ENCODE measurements around the gene EML1. TPM values are rescaled to one million over a fixed set of nuclear protein-coding genes. Genes with fewer than 3 reads are reported as not detected.

EML1 gene, protein sequence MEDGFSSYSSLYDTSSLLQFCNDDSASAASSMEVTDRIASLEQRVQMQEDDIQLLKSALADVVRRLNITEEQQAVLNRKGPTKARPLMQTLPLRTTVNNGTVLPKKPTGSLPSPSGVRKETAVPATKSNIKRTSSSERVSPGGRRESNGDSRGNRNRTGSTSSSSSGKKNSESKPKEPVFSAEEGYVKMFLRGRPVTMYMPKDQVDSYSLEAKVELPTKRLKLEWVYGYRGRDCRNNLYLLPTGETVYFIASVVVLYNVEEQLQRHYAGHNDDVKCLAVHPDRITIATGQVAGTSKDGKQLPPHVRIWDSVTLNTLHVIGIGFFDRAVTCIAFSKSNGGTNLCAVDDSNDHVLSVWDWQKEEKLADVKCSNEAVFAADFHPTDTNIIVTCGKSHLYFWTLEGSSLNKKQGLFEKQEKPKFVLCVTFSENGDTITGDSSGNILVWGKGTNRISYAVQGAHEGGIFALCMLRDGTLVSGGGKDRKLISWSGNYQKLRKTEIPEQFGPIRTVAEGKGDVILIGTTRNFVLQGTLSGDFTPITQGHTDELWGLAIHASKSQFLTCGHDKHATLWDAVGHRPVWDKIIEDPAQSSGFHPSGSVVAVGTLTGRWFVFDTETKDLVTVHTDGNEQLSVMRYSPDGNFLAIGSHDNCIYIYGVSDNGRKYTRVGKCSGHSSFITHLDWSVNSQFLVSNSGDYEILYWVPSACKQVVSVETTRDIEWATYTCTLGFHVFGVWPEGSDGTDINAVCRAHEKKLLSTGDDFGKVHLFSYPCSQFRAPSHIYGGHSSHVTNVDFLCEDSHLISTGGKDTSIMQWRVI
- 1 to 10 TPM; 3.3 to 6.8 (median 4.5) TPM for total RNA-seq
- long read RNA-seq: 0 reads

DNA sequence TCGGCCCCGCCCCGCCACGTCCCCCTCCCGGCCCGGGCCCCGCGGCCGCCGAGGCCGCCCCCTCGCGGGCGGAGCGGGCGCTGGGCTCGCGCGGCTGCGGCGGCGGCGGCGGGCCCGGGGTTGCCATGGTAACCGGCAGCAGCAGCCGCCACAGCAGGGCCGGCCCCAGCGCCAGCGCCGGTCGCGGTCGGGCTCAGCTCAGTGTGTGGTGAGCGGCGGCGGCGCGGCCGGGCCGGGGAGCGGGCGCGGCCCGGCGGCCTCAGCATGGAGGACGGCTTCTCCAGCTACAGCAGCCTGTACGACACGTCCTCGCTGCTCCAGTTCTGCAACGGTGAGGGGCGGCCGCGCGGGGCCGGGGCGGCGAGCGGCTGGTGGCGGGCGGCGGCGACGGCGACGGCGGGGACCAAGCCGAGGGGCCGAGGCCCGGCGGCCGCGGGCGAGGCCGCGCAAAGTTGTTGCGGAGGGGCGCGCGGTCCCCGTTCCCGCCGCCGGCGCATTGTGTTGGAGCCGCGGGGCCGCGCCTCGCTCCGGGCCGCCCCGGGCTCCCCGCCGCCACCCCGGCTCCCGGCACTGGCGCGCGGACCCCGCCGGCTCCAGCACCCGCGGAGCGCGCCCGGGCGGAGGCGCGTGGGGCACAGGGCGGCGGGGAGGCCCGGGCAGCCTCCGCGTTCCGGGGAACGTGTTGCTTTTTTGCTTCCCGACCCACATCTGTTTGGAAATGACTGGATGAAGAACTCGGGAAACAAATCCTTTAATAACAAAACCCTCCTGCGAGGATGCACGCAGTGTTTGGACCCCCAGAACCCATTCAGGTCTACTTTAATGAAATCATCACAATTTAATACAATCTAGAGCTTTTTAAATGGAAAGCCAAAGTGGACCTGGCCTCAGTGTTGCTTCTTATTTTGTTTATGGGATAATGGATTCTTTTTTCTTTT, at the start of gene EML1:
EML1 (plus strand) TSS at position 201 of the 938 bp plus-strand sequence; CDS start at position 265, 64 bp downstream.
- intact Hi-C loops (cut with DNase I): no loop called here
- Histone ChIP-seq H3K27me3 (no peaks in the 10 kb centered on the region), H3K9me3 (no peaks in the 10 kb centered on the region), H3K27ac (peak within 1 kb of the TSS; percentile 28 to 54 (median 50)), H3K4me1 (peaks cover 0 to 20% (median 6%) of the 10 kb centered on the region in 4 donors), H3K36me3 (no peaks in the 10 kb centered on the region), H3K4me3 (peak within 1 kb of the TSS in 2 of 3 donors; percentile 40 to 56)
- TF ChIP-seq, protein P1, sequence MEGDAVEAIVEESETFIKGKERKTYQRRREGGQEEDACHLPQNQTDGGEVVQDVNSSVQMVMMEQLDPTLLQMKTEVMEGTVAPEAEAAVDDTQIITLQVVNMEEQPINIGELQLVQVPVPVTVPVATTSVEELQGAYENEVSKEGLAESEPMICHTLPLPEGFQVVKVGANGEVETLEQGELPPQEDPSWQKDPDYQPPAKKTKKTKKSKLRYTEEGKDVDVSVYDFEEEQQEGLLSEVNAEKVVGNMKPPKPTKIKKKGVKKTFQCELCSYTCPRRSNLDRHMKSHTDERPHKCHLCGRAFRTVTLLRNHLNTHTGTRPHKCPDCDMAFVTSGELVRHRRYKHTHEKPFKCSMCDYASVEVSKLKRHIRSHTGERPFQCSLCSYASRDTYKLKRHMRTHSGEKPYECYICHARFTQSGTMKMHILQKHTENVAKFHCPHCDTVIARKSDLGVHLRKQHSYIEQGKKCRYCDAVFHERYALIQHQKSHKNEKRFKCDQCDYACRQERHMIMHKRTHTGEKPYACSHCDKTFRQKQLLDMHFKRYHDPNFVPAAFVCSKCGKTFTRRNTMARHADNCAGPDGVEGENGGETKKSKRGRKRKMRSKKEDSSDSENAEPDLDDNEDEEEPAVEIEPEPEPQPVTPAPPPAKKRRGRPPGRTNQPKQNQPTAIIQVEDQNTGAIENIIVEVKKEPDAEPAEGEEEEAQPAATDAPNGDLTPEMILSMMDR (IDR thresholded peaks at IDR 0.05): peak in 1 of 4 donors; percentile 45
- no peak for TF ChIP-seq POLR2A (IDR thresholded peaks at IDR 0.05)
- DNase-seq: peak; percentile 87 to 89 (median 87)
- ATAC-seq: peak; percentile 84 to 93 (median 90)
- 0% methylated on average over 4 of the region's 121 CpGs for WGBS (ENCODE audit: insufficient coverage, low coverage, low lambda C conversion rate, missing lambda C conversion rate)

DNA sequence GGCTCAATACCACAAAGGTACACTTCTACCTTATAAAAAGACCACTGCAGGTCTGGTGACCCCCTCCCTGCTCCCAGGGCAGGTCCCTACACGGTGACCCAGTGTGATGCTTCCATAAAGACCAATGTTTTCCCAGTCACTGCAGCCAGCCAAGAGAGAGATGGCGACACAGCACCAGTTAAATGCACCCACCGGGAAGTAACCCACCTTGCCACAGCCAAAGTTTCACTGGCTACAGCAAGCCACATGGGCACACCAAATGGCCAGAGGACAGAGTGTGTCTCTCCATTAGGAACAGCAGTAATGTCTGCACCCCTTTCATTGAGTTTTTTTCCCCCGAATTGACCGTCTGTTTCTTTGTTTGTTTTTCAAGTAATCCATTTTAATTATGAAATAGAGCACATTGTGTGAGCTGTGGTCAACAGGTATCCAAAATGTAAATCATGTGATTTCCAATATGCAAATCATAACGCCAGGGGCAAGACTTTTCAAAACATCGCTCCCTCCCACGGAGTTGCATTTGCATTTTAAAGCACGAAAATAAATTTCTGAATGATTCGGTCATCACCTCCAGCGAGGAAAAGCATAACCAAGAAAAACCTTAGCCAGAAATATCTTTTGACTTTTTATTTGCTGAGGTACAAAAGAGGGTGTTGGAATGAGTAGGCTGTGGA, 48.9 kb upstream of the EML1 start:
- intact Hi-C loops (cut with DNase I): no loop called here
- Histone ChIP-seq H3K36me3 (no peaks in the 10 kb centered on the region), H3K9me3 (no peaks in the 10 kb centered on the region), H3K27ac (no peak overlapping the region), H3K4me3 (no peak overlapping the region), H3K4me1 (no peaks in the 10 kb centered on the region), H3K27me3 (no peaks in the 10 kb centered on the region)
- 35% methylated on average over 10 of the region's 11 CpGs for WGBS (ENCODE audit: insufficient coverage, low coverage, low lambda C conversion rate, missing lambda C conversion rate)
- no peak for ATAC-seq
- no peak for DNase-seq
- TF ChIP-seq, protein P1 (IDR thresholded peaks at IDR 0.05): no peak
- TF ChIP-seq POLR2A (IDR thresholded peaks at IDR 0.05): no peak

DNA sequence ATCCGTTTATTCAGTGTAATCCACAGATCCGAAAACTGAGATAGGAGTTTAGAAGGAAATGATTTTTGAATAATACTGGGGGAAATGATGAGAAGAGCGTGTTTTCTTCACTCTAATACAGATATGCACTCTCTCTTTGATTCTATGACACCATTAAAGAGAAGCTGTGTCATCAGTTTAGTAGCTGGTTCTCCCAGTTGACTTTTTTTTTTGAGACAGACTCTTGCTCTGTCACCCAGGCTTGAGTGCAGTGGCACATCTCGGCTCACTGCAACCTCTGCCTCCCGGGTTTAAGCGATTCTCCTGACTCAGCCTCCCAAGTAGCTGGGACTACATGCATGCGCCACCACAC, 48.4 kb upstream of the EML1 start:
- WGBS (ENCODE audit: insufficient coverage, low coverage, low lambda C conversion rate, missing lambda C conversion rate): 69% methylated on average over 7 of the region's 7 CpGs
- no peaks in the 10 kb centered on the region for H3K9me3 ChIP-seq
- H3K27ac ChIP-seq: no peak overlapping the region
- ATAC-seq (no peak), DNase-seq (no peak)
- no peaks in the 10 kb centered on the region for H3K36me3 ChIP-seq
- TF ChIP-seq, protein P1 (IDR thresholded peaks at IDR 0.05): no peak
- TF ChIP-seq POLR2A (IDR thresholded peaks at IDR 0.05): no peak
- intact Hi-C loops (cut with DNase I): no loop called here
- H3K4me3 ChIP-seq: no peak overlapping the region
- no peaks in the 10 kb centered on the region for H3K4me1 ChIP-seq
- no peaks in the 10 kb centered on the region for H3K27me3 ChIP-seq

Data from right lobe of liver (tissue), 6 donors.